H1 (cell line): Measurements from ENCODE around the gene DSCAM. TPM values are rescaled to one million over a fixed set of nuclear protein-coding genes. Genes with fewer than 3 reads are reported as not detected.
A peak's percentile ranks its signal among the peaks of the same experiment; 100 is the strongest.

ENCODE experiments used
- CTCF ChIA-PET: fragments of 300-600 bp; sonication (Branson Sonifier 250); formaldehyde crosslinking; loops from one replicate; lab custom pipeline; 2021; ENCODE audit not compliant: partially characterized antibody; lab: Charles Lee
- POLR2A ChIA-PET: fragments of 300-600 bp; sonication (Branson Sonifier 250); formaldehyde crosslinking; loops from one replicate; lab custom pipeline; 2021; ENCODE audit warnings: inconsistent platforms; ENCODE audit not compliant: partially characterized antibody; lab: Charles Lee
- DNase-seq, 2 experiments: peaks; one replicate each; pipeline versions ENCODE4 v3.0.0 to v3.0.0-alpha.2; 2010 to 2022; ENCODE audit warnings: low spot score in 2 of 2, low read depth in 1 of 2, mixed read lengths in 1 of 2
- FAIRE-seq: peaks from 2 replicates; lab custom pipeline; 2011; peaks lifted over from hg19 to GRCh38; lab: Jason Lieb, UNC
- H2AFZ ChIP-seq: 2 replicates; pipeline ENCODE4 v1.8.1; 2012; ENCODE audit warnings: low read length, inconsistent platforms
- H2AK5ac ChIP-seq: 2 replicates; pipeline ENCODE4 v1.6.1; 2013; ENCODE audit warnings: low read depth, low read length
- H2BK120ac ChIP-seq: replicated peaks from 2 replicates; pipeline ENCODE3; 2013; ENCODE audit warnings: low read depth, low read length, inconsistent platforms
- H2BK12ac ChIP-seq: 2 replicates; pipeline ENCODE4 v1.6.1; 2013; ENCODE audit warnings: low read depth, low read length
- H2BK15ac ChIP-seq: 2 replicates; pipeline ENCODE4 v1.6.1; 2013; ENCODE audit warnings: low read length
- H2BK20ac ChIP-seq: 2 replicates; pipeline ENCODE4 v1.6.1; 2013; ENCODE audit warnings: low read length
- H2BK5ac ChIP-seq: 2 replicates; pipeline ENCODE4 v1.6.1; 2013; ENCODE audit warnings: low read depth, low read length
- H3K14ac ChIP-seq: 2 replicates; pipeline ENCODE4 v1.6.1; 2013; ENCODE audit warnings: inconsistent platforms; ENCODE audit not compliant: insufficient read length
- H3K18ac ChIP-seq: 2 replicates; pipeline ENCODE4 v1.6.1; 2013; ENCODE audit warnings: low read length; ENCODE audit errors: extremely low read depth
- H3K23ac ChIP-seq: 2 replicates; pipeline ENCODE4 v1.6.1; 2013; ENCODE audit warnings: inconsistent platforms; ENCODE audit not compliant: insufficient read length
- H3K23me2 ChIP-seq: 2 replicates; pipeline ENCODE4 v1.6.1; 2013; ENCODE audit warnings: low read depth, low read length
- H3K27ac ChIP-seq: 2 replicates; pipeline ENCODE4 v1.6.1; 2011; ENCODE audit warnings: low read depth, low read length, inconsistent platforms
- H3K27me3 ChIP-seq, 4 experiments: replicated peaks in 1 of 4; 1 replicate in 1 of 4; 2 replicates in 3 of 4; pipeline versions ENCODE4 v1.6.1 to v1.8.1; 2011 to 2013; ENCODE audit warnings: low read length in 3 of 4, mild to moderate bottlenecking in 3 of 4, inconsistent platforms in 2 of 4, mixed read lengths in 2 of 4, moderate library complexity in 1 of 4; ENCODE audit not compliant: control insufficient read depth in 3 of 4, insufficient read depth in 3 of 4; ENCODE audit errors: extremely low read depth in 1 of 4
- H3K36me3 ChIP-seq, 4 experiments: 2 replicates each; pipeline versions ENCODE4 v1.6.1 to v1.8.1; 2011 to 2013; ENCODE audit warnings: mild to moderate bottlenecking in 4 of 4, low read length in 3 of 4, moderate library complexity in 2 of 4, control low read depth in 1 of 4, inconsistent platforms in 1 of 4; ENCODE audit not compliant: insufficient read depth in 4 of 4, control insufficient read depth in 2 of 4
- H3K4ac ChIP-seq: replicated peaks from 2 replicates; pipeline ENCODE3; 2013; ENCODE audit warnings: low read length, low read depth, mixed read lengths, inconsistent platforms; ENCODE audit not compliant: insufficient read length
- H3K4me1 ChIP-seq, 4 experiments: replicated peaks in 1 of 4; 1 replicate in 1 of 4; 2 replicates in 3 of 4; pipeline versions ENCODE4 v1.6.1 to v1.8.1; 2011 to 2013; ENCODE audit warnings: low read length in 3 of 4, inconsistent platforms in 2 of 4, mixed read lengths in 1 of 4; ENCODE audit not compliant: insufficient read depth in 4 of 4, control insufficient read depth in 3 of 4
- H3K4me2 ChIP-seq, 2 experiments: 2 replicates each; pipeline versions ENCODE4 v1.6.1 to v1.8.1; 2011 to 2013; ENCODE audit warnings: low read depth in 2 of 2, low read length in 2 of 2, control low read depth in 1 of 2, inconsistent platforms in 1 of 2, mild to moderate bottlenecking in 1 of 2; ENCODE audit not compliant: insufficient read depth in 1 of 2
- H3K4me3 ChIP-seq, 4 experiments: fragments of 200-600, 300-600 bp in 1 of 4; sonication (generic), shearing (Covaris generic), sonication (Bioruptor Twin) in 1 of 4; 2 replicates each; pipeline versions ENCODE4 v1.5.1 to v1.8.1; 2011 to 2016; ENCODE audit warnings: low read length in 4 of 4, low read depth in 3 of 4, control low read depth in 2 of 4, inconsistent platforms in 2 of 4, mild to moderate bottlenecking in 2 of 4, mixed read lengths in 1 of 4, moderate library complexity in 1 of 4; ENCODE audit not compliant: insufficient read depth in 2 of 4; ENCODE audit errors: extremely low read depth in 1 of 4
- H3K56ac ChIP-seq: replicated peaks from 2 replicates; pipeline ENCODE3; 2013; ENCODE audit warnings: low read depth, mild to moderate bottlenecking, mixed read lengths, low read length, inconsistent platforms; ENCODE audit not compliant: insufficient read length
- H3K79me1 ChIP-seq: 2 replicates; pipeline ENCODE4 v1.6.1; 2013; ENCODE audit warnings: low read depth, low read length, control low read depth
- H3K79me2 ChIP-seq, 2 experiments: 2 replicates each; pipeline versions ENCODE4 v1.6.1 to v1.8.1; 2012 to 2013; ENCODE audit warnings: low read length in 2 of 2, mild to moderate bottlenecking in 2 of 2, inconsistent platforms in 1 of 2; ENCODE audit not compliant: insufficient read depth in 2 of 2, control insufficient read depth in 1 of 2
- H3K9ac ChIP-seq, 4 experiments: replicated peaks in 1 of 4; 1 replicate in 1 of 4; 2 replicates in 3 of 4; pipeline versions ENCODE4 v1.6.1 to v1.8.1; 2011 to 2013; ENCODE audit warnings: low read depth in 3 of 4, low read length in 3 of 4, control low read depth in 2 of 4, mild to moderate bottlenecking in 2 of 4, moderate library complexity in 2 of 4, inconsistent platforms in 1 of 4; ENCODE audit errors: extremely low read depth in 1 of 4
- H3K9me3 ChIP-seq, 2 experiments: 2 replicates each; pipeline versions ENCODE4 v1.6.1 to v1.8.1; 2012 to 2013; ENCODE audit warnings: mild to moderate bottlenecking in 2 of 2, moderate library complexity in 2 of 2, control low read depth in 1 of 2, inconsistent platforms in 1 of 2, low read depth in 1 of 2, low read length in 1 of 2, mixed read lengths in 1 of 2; ENCODE audit not compliant: insufficient read depth in 2 of 2
- H4K20me1 ChIP-seq, 2 experiments: replicated peaks in 1 of 2; 2 replicates each; pipeline versions ENCODE3 to v1.8.1; 2011 to 2013; ENCODE audit warnings: inconsistent platforms in 2 of 2, low read length in 2 of 2, mild to moderate bottlenecking in 1 of 2; ENCODE audit not compliant: insufficient read depth in 2 of 2, control insufficient read depth in 1 of 2
- H4K5ac ChIP-seq: 2 replicates; pipeline ENCODE4 v1.6.1; 2013; ENCODE audit warnings: low read length, low read depth, mixed read lengths, inconsistent platforms; ENCODE audit not compliant: insufficient read length
- H4K8ac ChIP-seq: 2 replicates; pipeline ENCODE4 v1.8.0; 2013; ENCODE audit warnings: mild to moderate bottlenecking, moderate library complexity, low read length, inconsistent platforms; ENCODE audit not compliant: insufficient read depth; ENCODE audit errors: extremely low read depth
- H4K91ac ChIP-seq: replicated peaks from 2 replicates; pipeline ENCODE3; 2013; ENCODE audit warnings: low read length, mixed read lengths, inconsistent platforms; ENCODE audit not compliant: insufficient read length
- ASH2L ChIP-seq: fragments of 200-600, 300-600 bp; sonication (generic); IDR thresholded peaks from one replicate; pipeline ENCODE4 v1.7.1; 2017; ENCODE audit warnings: low read length
- CTCF ChIP-seq, 3 experiments: IDR thresholded peaks; 1 replicate in 2 of 3; 2 replicates in 1 of 3; pipeline versions ENCODE4 v1.5.1 to v1.6.1; 2011; ENCODE audit warnings: low read length in 3 of 3, mild to moderate bottlenecking in 3 of 3, inconsistent platforms in 2 of 3, low read depth in 1 of 3, moderate library complexity in 1 of 3; ENCODE audit not compliant: insufficient read depth in 1 of 3; ENCODE audit errors: control extremely low read depth in 1 of 3
- POLR2A ChIP-seq, 2 experiments: IDR thresholded peaks; 1 replicate in 1 of 2; 2 replicates in 1 of 2; pipeline ENCODE4 v1.6.1; 2011; ENCODE audit warnings: low read depth in 2 of 2, low read length in 2 of 2, mild to moderate bottlenecking in 2 of 2; ENCODE audit errors: control extremely low read depth in 1 of 2
- RAD21 ChIP-seq, 2 experiments: IDR thresholded peaks in 1 of 2; conservative IDR thresholded peaks in 1 of 2; 2 replicates each; pipeline ENCODE4 v1.6.1; 2011; ENCODE audit warnings: low read depth in 2 of 2, low read length in 2 of 2, improper control_type of control experiment in 1 of 2, inconsistent platforms in 1 of 2, mild to moderate bottlenecking in 1 of 2, moderate library complexity in 1 of 2
- RXRA ChIP-seq: IDR thresholded peaks from 2 replicates; pipeline ENCODE4 v1.6.1; 2011; ENCODE audit warnings: low read depth, mild to moderate bottlenecking, low read length, moderate library complexity; ENCODE audit not compliant: insufficient read depth
- WGBS, 2 experiments: shearing (Covaris generic) in 1 of 2; methylation state at CpG; one replicate each; pipeline versions ENCODE4 v1.1.6 to v1.1.7; 2013 to 2015; ENCODE audit warnings: low lambda C conversion rate in 2 of 2, mixed read lengths in 2 of 2, inconsistent platforms in 1 of 2, low coverage in 1 of 2, missing lambda C conversion rate in 1 of 2; ENCODE audit not compliant: insufficient replicate concordance in 2 of 2, insufficient coverage in 1 of 2, insufficient read length in 1 of 2; ENCODE audit errors: extremely low coverage in 1 of 2, missing lambda C conversion rate in 1 of 2; 5-methylcytosine and 5-hydroxymethylcytosine counted together
- polyA plus RNA-seq, 7 experiments: library from polyadenylated mRNA; depleted of rRNA in 3 of 7; stranded (reverse) in 5 of 7; unstranded in 2 of 7; fragments of >200 nt in 5 of 7; fragments of 200-250 nt in 2 of 7; gene quantifications; 1 replicate in 5 of 7; 2 replicates in 1 of 7; 4 replicates in 1 of 7; pipeline versions ENCODE4 v1.2.1 to v1.2.3, GENCODE V29; 2011 to 2013; ENCODE audit warnings: missing spikeins in 2 of 7, mixed read lengths in 2 of 7
- total RNA-seq: library from RNA; stranded (reverse); fragmentation: NEBNext Ultra II Directional; extraction: Animal tissue kit (Norgen Biotek cat#: 25700); gene quantifications from 2 replicates; pipeline ENCODE4 v1.2.1, GENCODE V29; 2021

Gene DSCAM
- total and polyA plus RNA-seq, 2 of the 8 experiments (the other 6 are each of a cell fraction or from before 2014, with no cell fraction given), result 0.02 to 0.15 TPM

- Histone ChIP-seq H2BK20ac (no peak overlapping the region), H3K79me2 (no peaks in the 10 kb centered on the region), H3K27me3 (no peaks in the 10 kb centered on the region), H3K36me3 (no peaks in the 10 kb centered on the region), H4K8ac (no peak overlapping the region), H3K14ac (no peak overlapping the region), H4K5ac (no peak overlapping the region), H2BK12ac (no peak overlapping the region), H3K27ac (no peak overlapping the region), H3K4ac (no peak overlapping the region), H3K79me1 (no peaks in the 10 kb centered on the region), H3K4me1 (no peaks in the 10 kb centered on the region), H3K4me3 (no peak overlapping the region), H2BK120ac (no peak overlapping the region), H2AK5ac (no peak overlapping the region), H3K23me2 (no peaks in the 10 kb centered on the region), H3K23ac (no peak overlapping the region), H2BK15ac (no peak overlapping the region), H3K56ac (no peak overlapping the region), H4K91ac (no peak overlapping the region), H3K18ac (no peak overlapping the region), H2AFZ (no peak overlapping the region), H3K9me3 (peaks cover 2 to 3% of the 10 kb centered on the region in 2 experiments; a peak in 2 of 4 replicates), H4K20me1 (no peaks in the 10 kb centered on the region), H3K9ac (no peak overlapping the region), H2BK5ac (no peak overlapping the region), H3K4me2 (no peak overlapping the region)
- no peak for FAIRE-seq
- ChIA-PET POLR2A (no interaction called here), CTCF (interaction anchor here (2.0 kb wide), 1 partner anchor 123 kb away, joined by 4 read pairs; no protein-coding TSS in a partner anchor)
- TF ChIP-seq ASH2L (no peak), RXRA (no peak), POLR2A (IDR thresholded peaks at IDR 0.05; ENCODE audit: control extremely low read depth in 1 of 2, low read depth in 2 of 2, low read length in 2 of 2) (no peak), RAD21 (IDR thresholded peaks at IDR 0.05 in 1 of 2, conservative IDR thresholded peaks at IDR 0.05 in 1 of 2; ENCODE audit: low read depth in 2 of 2, low read length in 2 of 2) (peak; percentile 61 to 65), CTCF (IDR thresholded peaks at IDR 0.05; ENCODE audit: control extremely low read depth in 1 of 3, insufficient read depth in 1 of 3, low read depth in 1 of 3, low read length in 3 of 3) (peak in 2 of 3 experiments; percentile 16 to 19; a peak in 2 of 4 replicates)
- DNase-seq, result no peak
- 88% methylated on average over 1 of the region's 1 CpG; no CpG with 5 or more reads in 1 of the 2 experiments for WGBS, 2 experiments
These were observed 127.3 kb downstream of the DSCAM start for GRCh38 chr21:40719615-40720014.
